Esophagus muscularis mucosa (tissue), 4 donors: ENCODE data around the gene DAPK3. TPM values are rescaled to one million over a fixed set of nuclear protein-coding genes. Genes with fewer than 3 reads are reported as not detected.
A peak's percentile ranks its signal among the peaks of the same experiment; 100 is the strongest.

ENCODE experiments used
- DNase-seq: peaks from one replicate; pipeline ENCODE4 v3.0.0-alpha.2; 2017; ENCODE audit errors: extremely low spot score
- H3K27ac ChIP-seq, 4 donors: fragments of 200-600 bp; sonication (generic); replicated peaks in 1 of 4; 1 replicate in 3 of 4; 2 replicates in 1 of 4; pipeline ENCODE4 v1.5.1; 2016 to 2019; ENCODE audit warnings: mild to moderate bottlenecking in 1 of 4
- H3K27me3 ChIP-seq, 4 donors: fragments of 200-600 bp; sonication (generic); one replicate each; pipeline versions ENCODE4 v1.5.1 to v1.6.0; 2016 to 2019
- H3K36me3 ChIP-seq, 4 donors: fragments of 200-600 bp; sonication (generic); one replicate each; pipeline ENCODE4 v1.5.1; 2016 to 2019
- H3K4me1 ChIP-seq, 4 donors: fragments of 200-600 bp; sonication (generic); one replicate each; pipeline ENCODE4 v1.5.1; 2016 to 2019
- H3K4me3 ChIP-seq, 4 donors: fragments of 200-600 bp; sonication (generic); 1 replicate in 2 of 4; 2 replicates in 2 of 4; pipeline ENCODE4 v1.5.1; 2016 to 2019; ENCODE audit warnings: mild to moderate bottlenecking in 4 of 4, moderate library complexity in 1 of 4
- H3K9me3 ChIP-seq, 4 donors: fragments of 200-600 bp; sonication (generic); 1 replicate in 3 of 4; 2 replicates in 1 of 4; pipeline ENCODE4 v1.5.1; 2016 to 2019
- EP300 ChIP-seq: sonication (generic); formaldehyde crosslinking; IDR thresholded peaks from one replicate; pipeline ENCODE4 v1.6.1; 2017; ENCODE audit warnings: antibody characterized with exemption
- POLR2A ChIP-seq: fragments of 450-650 bp; IDR thresholded peaks from one replicate; pipeline ENCODE4 v1.6.1; 2017; ENCODE audit warnings: antibody characterized with exemption, moderate library complexity, mild to moderate bottlenecking, low read depth
- POLR2AphosphoS5 ChIP-seq, 2 donors: sonication (generic); formaldehyde crosslinking; IDR thresholded peaks; one replicate each; pipeline ENCODE4 v1.6.1; 2017; ENCODE audit warnings: antibody characterized with exemption in 2 of 2
- WGBS: methylation state at CpG from one replicate; pipeline ENCODE4 v1.1.5; 2018; 5-methylcytosine and 5-hydroxymethylcytosine counted together
- intact Hi-C: fragments of 100-400 bp; cut with DNase I; formaldehyde crosslinking; loops from one replicate; pipeline ENCODE4 v1.15.1; 2023
- total RNA-seq, 4 donors: library from RNA; depleted of rRNA; stranded (reverse); fragments of >200 nt; gene quantifications; one replicate each; pipeline versions ENCODE4 v1.1.0 to v1.2.1, GENCODE V29; 2016
- TF ChIP-seq, protein P1 (sequence below), 3 experiments: fragments of 200-600 bp in 2 of 3; fragments of 450-650 bp in 1 of 3; sonication (generic) in 2 of 3; IDR thresholded peaks; one replicate each; pipeline ENCODE4 v1.5.1; 2017 to 2019; ENCODE audit warnings: antibody characterized with exemption in 3 of 3, mild to moderate bottlenecking in 2 of 3, moderate library complexity in 1 of 3

The DAPK3 gene
- total RNA-seq, result 100 to 1,000 TPM; 140 to 226 (median 212) TPM

DNA sequence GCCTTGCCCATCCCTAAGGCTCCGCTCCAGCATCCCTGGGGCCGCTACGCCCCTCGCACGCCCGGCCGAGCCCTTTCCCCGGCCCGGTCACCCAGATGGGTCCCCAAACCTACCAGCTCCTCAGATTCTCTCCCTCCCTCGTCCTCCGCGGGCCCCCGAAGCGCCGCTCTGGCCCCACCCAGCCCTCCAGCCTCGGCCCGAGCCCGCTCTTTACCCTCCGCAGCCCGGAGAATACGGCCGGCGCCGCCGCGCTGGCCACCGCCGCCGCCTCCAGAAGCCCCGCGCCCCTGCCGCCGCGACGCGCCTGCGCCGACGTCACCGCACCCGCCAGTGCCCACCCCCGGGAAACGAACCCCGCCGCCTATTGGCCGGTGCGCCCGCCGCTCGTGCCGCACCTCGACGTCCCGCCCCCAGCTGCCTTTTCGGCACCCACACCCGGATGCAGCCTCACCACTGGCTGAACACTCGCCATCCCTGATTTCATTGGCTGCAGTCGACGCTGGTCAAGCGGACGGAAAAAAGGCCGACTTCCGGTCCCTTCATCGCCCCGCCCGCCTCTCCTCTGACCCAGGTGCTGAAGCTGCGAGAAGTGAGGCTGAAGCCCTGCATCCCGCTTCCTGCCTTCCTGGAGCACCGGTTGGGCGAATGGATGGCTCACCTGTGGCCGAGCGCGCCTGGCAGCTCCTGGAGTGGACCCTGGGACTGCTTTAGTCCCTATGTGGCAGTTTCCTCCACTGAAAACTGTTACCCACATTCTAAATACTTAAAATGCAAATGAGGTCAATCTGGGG lies at the start of gene DAPK3:
TSS of gene DAPK3 (minus strand) at position 292 of the 791 bp plus-strand sequence. CDS start 1,364 bp downstream, outside the sequence.
- intact Hi-C loops, result loop anchor here (10.0 kb wide), 1 partner anchor 206 kb away; the partner anchor contains the start of genes APBA3 and MRPL54

GRCh38 chr19:4019578-4019977 lies 48.7 kb upstream of the DAPK3 start:
- Histone ChIP-seq H3K9me3 (no peaks in the 10 kb centered on the region), H3K27ac (peak overlapping the region; percentile 27 to 78 (median 50)), H3K4me1 (peaks cover 26 to 73% (median 50%) of the 10 kb centered on the region in 4 donors), H3K36me3 (peaks cover 0 to 31% (median 23%) of the 10 kb centered on the region in 4 donors), H3K4me3 (no peak overlapping the region), H3K27me3 (no peaks in the 10 kb centered on the region)
- intact Hi-C loops, result loop anchor here (5.0 kb wide), 1 partner anchor 38 kb away; no protein-coding TSS in a partner anchor
- WGBS, result 75% methylated on average over 17 of the region's 17 CpGs
- DNase-seq, result no peak
- no peak for TF ChIP-seq POLR2A
- TF ChIP-seq POLR2AphosphoS5 (IDR thresholded peaks at IDR 0.05), result no peak
- no peak for TF ChIP-seq EP300
- TF ChIP-seq, protein P1, sequence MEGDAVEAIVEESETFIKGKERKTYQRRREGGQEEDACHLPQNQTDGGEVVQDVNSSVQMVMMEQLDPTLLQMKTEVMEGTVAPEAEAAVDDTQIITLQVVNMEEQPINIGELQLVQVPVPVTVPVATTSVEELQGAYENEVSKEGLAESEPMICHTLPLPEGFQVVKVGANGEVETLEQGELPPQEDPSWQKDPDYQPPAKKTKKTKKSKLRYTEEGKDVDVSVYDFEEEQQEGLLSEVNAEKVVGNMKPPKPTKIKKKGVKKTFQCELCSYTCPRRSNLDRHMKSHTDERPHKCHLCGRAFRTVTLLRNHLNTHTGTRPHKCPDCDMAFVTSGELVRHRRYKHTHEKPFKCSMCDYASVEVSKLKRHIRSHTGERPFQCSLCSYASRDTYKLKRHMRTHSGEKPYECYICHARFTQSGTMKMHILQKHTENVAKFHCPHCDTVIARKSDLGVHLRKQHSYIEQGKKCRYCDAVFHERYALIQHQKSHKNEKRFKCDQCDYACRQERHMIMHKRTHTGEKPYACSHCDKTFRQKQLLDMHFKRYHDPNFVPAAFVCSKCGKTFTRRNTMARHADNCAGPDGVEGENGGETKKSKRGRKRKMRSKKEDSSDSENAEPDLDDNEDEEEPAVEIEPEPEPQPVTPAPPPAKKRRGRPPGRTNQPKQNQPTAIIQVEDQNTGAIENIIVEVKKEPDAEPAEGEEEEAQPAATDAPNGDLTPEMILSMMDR (IDR thresholded peaks at IDR 0.05), result no peak

More for the DNA sequence above, at the start of gene DAPK3:
- TF ChIP-seq POLR2A (peak; percentile 96), EP300 (no peak), POLR2AphosphoS5 (IDR thresholded peaks at IDR 0.05) (peak; percentile 92 to 95)
- TF ChIP-seq, protein P1 (IDR thresholded peaks at IDR 0.05), result peak in 1 of 3 experiments; percentile 34
- peak within 1 kb of the TSS; percentile 88 to 100 (median 98) for H3K4me3 ChIP-seq
- peaks cover 9 to 39% (median 33%) of the 10 kb centered on the region in 4 donors for H3K36me3 ChIP-seq
- peak; percentile 99 for DNase-seq
- no peaks in the 10 kb centered on the region for H3K9me3 ChIP-seq
- H3K27me3 ChIP-seq, result no peaks in the 10 kb centered on the region
- peak within 1 kb of the TSS; percentile 99 to 100 (median 100) for H3K27ac ChIP-seq
- peaks cover 43 to 50% (median 48%) of the 10 kb centered on the region in 4 donors for H3K4me1 ChIP-seq
- 1% methylated on average over 58 of the region's 73 CpGs for WGBS

GRCh38 chr19:4018775-4019504 lies 48.0 kb upstream of the DAPK3 start:
- Histone ChIP-seq H3K36me3 (peaks cover 2 to 32% (median 23%) of the 10 kb centered on the region in 4 donors), H3K27me3 (no peaks in the 10 kb centered on the region), H3K4me1 (peaks cover 32 to 76% (median 56%) of the 10 kb centered on the region in 4 donors), H3K27ac (peak overlapping the region; percentile 27 to 78 (median 50)), H3K9me3 (no peaks in the 10 kb centered on the region), H3K4me3 (no peak overlapping the region)
- TF ChIP-seq, protein P1 (IDR thresholded peaks at IDR 0.05), result no peak
- no peak for TF ChIP-seq EP300
- TF ChIP-seq POLR2A, result no peak
- no peak for TF ChIP-seq POLR2AphosphoS5 (IDR thresholded peaks at IDR 0.05)
- DNase-seq, result no peak
- intact Hi-C loops, result loop anchor here (5.0 kb wide), 1 partner anchor 38 kb away; no protein-coding TSS in a partner anchor
- WGBS, result 91% methylated on average over 18 of the region's 19 CpGs

- H3K4me3 ChIP-seq, result no peak overlapping the region
- H3K4me1 ChIP-seq, result peaks cover 38 to 77% (median 64%) of the 10 kb centered on the region in 4 donors
- peak overlapping the region in 2 of 4 donors; percentile 47 to 78 for H3K27ac ChIP-seq
- TF ChIP-seq, protein P1 (IDR thresholded peaks at IDR 0.05), result no peak
- TF ChIP-seq POLR2AphosphoS5 (IDR thresholded peaks at IDR 0.05) (no peak), POLR2A (no peak), EP300 (no peak)
- H3K36me3 ChIP-seq, result peaks cover 10 to 40% (median 24%) of the 10 kb centered on the region in 4 donors
- DNase-seq, result no peak
- no peaks in the 10 kb centered on the region for H3K9me3 ChIP-seq
- intact Hi-C loops, result loop anchor here (5.0 kb wide), 1 partner anchor 39 kb away; no protein-coding TSS in a partner anchor
- H3K27me3 ChIP-seq, result no peaks in the 10 kb centered on the region
- WGBS, result 84% methylated on average over 22 of the region's 22 CpGs
These were observed 47.3 kb upstream of the DAPK3 start for GRCh38 chr19:4018140-4018613.
